Keratinocyte (primary cell): Measurements from ENCODE around the gene ADGRF1. TPM values are rescaled to one million over a fixed set of nuclear protein-coding genes. Genes with fewer than 3 reads are reported as not detected.

Experiments used
- DNase-seq: peaks from one replicate; pipeline ENCODE4 v3.0.0-alpha.2; 2011; ENCODE audit warnings: low read depth, missing footprints, low spot score
- FAIRE-seq: peaks from 2 replicates; lab custom pipeline; 2011; peaks lifted over from hg19 to GRCh38; lab: Jason Lieb, UNC
- H2AFZ ChIP-seq: 2 replicates; pipeline ENCODE4 v1.6.0; 2012; ENCODE audit warnings: low read length, control low read depth, inconsistent platforms; ENCODE audit not compliant: control insufficient read depth
- H3K27ac ChIP-seq: 2 replicates; pipeline ENCODE4 v1.5.1; 2011; ENCODE audit warnings: low read length; ENCODE audit not compliant: control insufficient read depth, insufficient read depth
- H3K27me3 ChIP-seq: 3 replicates; pipeline ENCODE4 v1.6.0; 2011; ENCODE audit warnings: low read length; ENCODE audit not compliant: control insufficient read depth, insufficient read depth; ENCODE audit errors: extremely low read depth
- H3K36me3 ChIP-seq, 2 experiments: 2 replicates in 1 of 2; 3 replicates in 1 of 2; pipeline ENCODE4 v1.5.1; 2011; ENCODE audit warnings: low read length in 2 of 2, mild to moderate bottlenecking in 1 of 2; ENCODE audit not compliant: control insufficient read depth in 2 of 2, insufficient read depth in 2 of 2; ENCODE audit errors: extremely low read depth in 1 of 2
- H3K4me1 ChIP-seq: 3 replicates; pipeline ENCODE4 v1.5.1; 2011; ENCODE audit warnings: low read length; ENCODE audit not compliant: control insufficient read depth, insufficient read depth; ENCODE audit errors: extremely low read depth
- H3K4me2 ChIP-seq: 3 replicates; pipeline ENCODE4 v1.6.0; 2011; ENCODE audit warnings: low read depth, low read length; ENCODE audit not compliant: control insufficient read depth, insufficient read depth; ENCODE audit errors: extremely low read depth
- H3K4me3 ChIP-seq, 3 experiments: fragments of 200-600 bp in 1 of 3; sonication (generic) in 1 of 3; 2 replicates in 2 of 3; 3 replicates in 1 of 3; pipeline ENCODE4 v1.5.1; 2011 to 2016; ENCODE audit warnings: low read length in 3 of 3, mild to moderate bottlenecking in 3 of 3, control low read depth in 2 of 3, inconsistent platforms in 1 of 3, low read depth in 1 of 3, mixed read lengths in 1 of 3, mixed run types in 1 of 3, moderate library complexity in 1 of 3; ENCODE audit not compliant: control insufficient read depth in 2 of 3, insufficient read depth in 2 of 3; ENCODE audit errors: extremely low read depth in 1 of 3
- H3K79me2 ChIP-seq: 2 replicates; pipeline ENCODE4 v1.6.0; 2012; ENCODE audit warnings: low read length; ENCODE audit not compliant: control insufficient read depth, insufficient read depth
- H3K9ac ChIP-seq: 3 replicates; pipeline ENCODE4 v1.6.0; 2011; ENCODE audit warnings: low read length; ENCODE audit not compliant: control insufficient read depth, insufficient read depth; ENCODE audit errors: extremely low read depth
- H3K9me1 ChIP-seq: 3 replicates; pipeline ENCODE4 v1.6.0; 2011; ENCODE audit warnings: low read length; ENCODE audit not compliant: control insufficient read depth, insufficient read depth; ENCODE audit errors: extremely low read depth
- H3K9me3 ChIP-seq: 2 replicates; pipeline ENCODE4 v1.5.1; 2012; ENCODE audit warnings: low read depth, low read length; ENCODE audit not compliant: control insufficient read depth
- H4K20me1 ChIP-seq: 3 replicates; pipeline ENCODE4 v1.6.0; 2011; ENCODE audit warnings: low read length; ENCODE audit not compliant: control insufficient read depth, insufficient read depth; ENCODE audit errors: extremely low read depth
- CTCF ChIP-seq, 3 experiments: IDR thresholded peaks in 1 of 3; conservative IDR thresholded peaks in 1 of 3; optimal IDR thresholded peaks in 1 of 3; 2 replicates in 2 of 3; 3 replicates in 1 of 3; pipeline versions ENCODE3 to v1.5.1; 2011; ENCODE audit warnings: low read length in 3 of 3, mild to moderate bottlenecking in 3 of 3, moderate library complexity in 2 of 3, control low read depth in 1 of 3, inconsistent platforms in 1 of 3; ENCODE audit not compliant: insufficient read depth in 2 of 3; ENCODE audit errors: extremely low read depth in 1 of 3
- EZH2 ChIP-seq: IDR thresholded peaks from one replicate; pipeline ENCODE4 v1.6.1; 2012; ENCODE audit warnings: inconsistent platforms, mild to moderate bottlenecking, low read length, moderate library complexity
- dilution Hi-C: fragments of 300-500 bp; cut with MboI; formaldehyde crosslinking; loops from one replicate; pipeline ENCODE4 v1.7.0; 2020; ENCODE audit warnings: low sequenced_read_pairs; ENCODE audit not compliant: extremely low pct_ligation_motif_present
- polyA plus RNA-seq, 5 experiments: library from polyadenylated mRNA; depleted of rRNA in 3 of 5; stranded (reverse) in 3 of 5; stranded (forward) in 1 of 5; unstranded in 1 of 5; fragments of >200 nt; gene quantifications; 1 replicate in 1 of 5; 2 replicates in 3 of 5; 3 replicates in 1 of 5; pipeline versions ENCODE4 v1.2.1 to v1.2.3, GENCODE V29; 2011 to 2012; ENCODE audit warnings: missing spikeins in 2 of 5, low read depth in 1 of 5, low replicate concordance in 1 of 5

The ADGRF1 gene
- polyA plus RNA-seq, 1 donor (not counting 4 experiments of a cell fraction or from before 2014, with no cell fraction given) = 43.9 TPM

DNA sequence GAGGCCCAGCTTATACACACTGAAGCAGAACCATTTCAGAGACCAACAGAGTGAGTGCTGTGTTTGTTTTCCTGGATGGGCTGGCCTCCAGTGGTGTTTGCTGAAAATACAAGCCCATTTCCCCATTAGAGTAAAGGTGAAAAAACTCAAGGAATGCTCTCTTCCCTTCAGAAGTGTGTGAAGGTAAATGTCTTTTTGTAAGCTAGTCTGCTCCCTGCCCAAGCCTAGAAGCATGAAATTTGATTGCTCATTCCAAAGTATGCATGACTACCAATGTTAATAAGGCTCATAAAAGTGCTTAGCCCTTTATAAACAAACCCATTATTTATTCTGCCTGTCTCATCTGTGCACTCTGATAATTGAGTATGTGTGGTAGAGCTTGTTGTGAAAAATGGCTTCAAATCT is 59.1 kb downstream of the ADGRF1 start:
- no peak overlapping the region for H2AFZ ChIP-seq
- TF ChIP-seq EZH2 (no peak), CTCF (optimal IDR thresholded peaks at IDR 0.05 in 1 of 3, IDR thresholded peaks at IDR 0.05 in 1 of 3, conservative IDR thresholded peaks at IDR 0.05 in 1 of 3; ENCODE audit: extremely low read depth in 1 of 3, insufficient read depth in 2 of 3, low read length in 3 of 3) (peak; percentile 26 to 40 (median 38))
- no peak overlapping the region for H3K9ac ChIP-seq
- no peaks in the 10 kb centered on the region for H3K27me3 ChIP-seq
- peaks cover 33% of the 10 kb centered on the region for H3K4me1 ChIP-seq
- H3K36me3 ChIP-seq = no peaks in the 10 kb centered on the region
- peak; percentile 78 for FAIRE-seq
- H3K4me3 ChIP-seq = no peak overlapping the region
- no peaks in the 10 kb centered on the region for H3K9me3 ChIP-seq
- dilution Hi-C loops = no loop called here
- H4K20me1 ChIP-seq = no peaks in the 10 kb centered on the region
- peaks cover 4% of the 10 kb centered on the region for H3K9me1 ChIP-seq
- peak overlapping the region; percentile 10 for H3K4me2 ChIP-seq
- peak overlapping the region; percentile 53 for H3K27ac ChIP-seq
- peak; percentile 32 for DNase-seq
- no peaks in the 10 kb centered on the region for H3K79me2 ChIP-seq

DNA sequence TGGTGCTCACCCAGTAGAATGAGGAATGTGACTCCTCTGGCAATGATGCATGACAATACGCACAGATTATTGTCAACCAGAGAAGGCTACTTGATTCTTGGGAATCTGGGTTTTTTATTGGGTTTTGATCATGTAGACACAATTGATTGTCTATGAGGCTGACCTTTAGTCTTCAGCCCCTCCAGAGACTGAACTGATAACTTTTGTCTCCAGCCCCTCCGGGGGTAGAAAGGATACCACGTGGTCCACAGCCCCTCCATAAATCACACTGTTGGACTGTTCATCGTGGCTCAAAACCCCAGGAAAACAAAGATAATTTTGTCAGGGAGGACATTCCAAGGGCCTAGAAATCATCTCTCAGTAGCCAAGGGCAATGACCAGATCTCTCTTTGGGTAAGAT is 62.9 kb downstream of the ADGRF1 start:
- TF ChIP-seq EZH2 = no peak
- TF ChIP-seq CTCF (optimal IDR thresholded peaks at IDR 0.05 in 1 of 3, IDR thresholded peaks at IDR 0.05 in 1 of 3, conservative IDR thresholded peaks at IDR 0.05 in 1 of 3; ENCODE audit: extremely low read depth in 1 of 3, insufficient read depth in 2 of 3, low read length in 3 of 3) = no peak
- Histone ChIP-seq H3K4me1 (peaks cover 17% of the 10 kb centered on the region), H3K36me3 (no peaks in the 10 kb centered on the region), H3K9me3 (no peaks in the 10 kb centered on the region), H3K4me3 (no peak overlapping the region), H3K79me2 (no peaks in the 10 kb centered on the region), H2AFZ (no peak overlapping the region), H3K27me3 (no peaks in the 10 kb centered on the region), H3K4me2 (no peak overlapping the region), H3K9me1 (no peaks in the 10 kb centered on the region), H3K27ac (no peak overlapping the region), H4K20me1 (no peaks in the 10 kb centered on the region), H3K9ac (no peak overlapping the region)
- DNase-seq = no peak
- FAIRE-seq = no peak
- dilution Hi-C loops = no loop called here
